Endothelial cell of umbilical vein (primary cell): Measurements from ENCODE around the gene TSC22D3. TPM values are rescaled to one million over a fixed set of nuclear protein-coding genes. Genes with fewer than 3 reads are reported as not detected.

Experiments used
- BruUV-seq: library from RNA; stranded (reverse); fragments of 400-500 nt; replicated peaks from 2 replicates; lab custom pipeline; 2021; lab: Mats Ljungman, UMichigan
- CTCF ChIA-PET: fragments of 300-600, 350-600 bp; sonication (Branson Sonifier 250); formaldehyde crosslinking; loops from one replicate; lab custom pipeline; 2021; ENCODE audit warnings: antibody characterized with exemption, inconsistent platforms; lab: Charles Lee
- POLR2A ChIA-PET: fragments of 300-600, 350-600 bp; sonication (Branson Sonifier 250); formaldehyde crosslinking; loops from one replicate; lab custom pipeline; 2021; ENCODE audit warnings: antibody characterized with exemption, inconsistent platforms; lab: Charles Lee
- DNase-seq: peaks from one replicate; pipeline ENCODE4 v3.0.0-alpha.2; 2011; ENCODE audit warnings: low read depth, low spot score
- FAIRE-seq: peaks from 2 replicates; lab custom pipeline; 2011; peaks lifted over from hg19 to GRCh38; lab: Jason Lieb, UNC
- H2AFZ ChIP-seq: 2 replicates; pipeline ENCODE4 v1.6.0; 2012; ENCODE audit warnings: low read depth, low read length, control low read depth, inconsistent platforms
- H3K27ac ChIP-seq: 2 replicates; pipeline ENCODE4 v1.5.1; 2011; ENCODE audit warnings: low read depth, mild to moderate bottlenecking, control low read depth, low read length, moderate library complexity; ENCODE audit not compliant: insufficient read depth
- H3K27me3 ChIP-seq, 2 experiments: 2 replicates each; pipeline versions ENCODE4 v1.6.0 to v1.6.1; 2011; ENCODE audit warnings: low read length in 2 of 2, mixed read lengths in 1 of 2; ENCODE audit not compliant: control insufficient read depth in 2 of 2, insufficient read depth in 2 of 2
- H3K36me3 ChIP-seq, 2 experiments: 2 replicates in 1 of 2; 3 replicates in 1 of 2; pipeline ENCODE4 v1.5.1; 2011; ENCODE audit warnings: low read length in 2 of 2, mild to moderate bottlenecking in 1 of 2, moderate library complexity in 1 of 2; ENCODE audit not compliant: control insufficient read depth in 2 of 2, insufficient read depth in 2 of 2; ENCODE audit errors: extremely low read depth in 1 of 2
- H3K4me1 ChIP-seq: 3 replicates; pipeline ENCODE4 v1.5.1; 2011; ENCODE audit warnings: mild to moderate bottlenecking, low read length; ENCODE audit not compliant: control insufficient read depth, insufficient read depth; ENCODE audit errors: extremely low read depth
- H3K4me2 ChIP-seq: 2 replicates; pipeline ENCODE4 v1.6.1; 2011; ENCODE audit warnings: low read length, control low read depth, mixed read lengths; ENCODE audit not compliant: insufficient read depth
- H3K4me3 ChIP-seq, 3 experiments: fragments of 200-600 bp in 1 of 3; sonication (generic), shearing (Covaris generic) in 1 of 3; replicated peaks in 1 of 3; 2 replicates each; pipeline ENCODE4 v1.5.1; 2011 to 2016; ENCODE audit warnings: control low read depth in 3 of 3, low read length in 3 of 3, mild to moderate bottlenecking in 2 of 3, inconsistent platforms in 1 of 3, low read depth in 1 of 3, moderate library complexity in 1 of 3; ENCODE audit not compliant: insufficient read depth in 1 of 3
- H3K79me2 ChIP-seq: 2 replicates; pipeline ENCODE4 v1.6.0; 2012; ENCODE audit warnings: low read length, inconsistent platforms; ENCODE audit not compliant: control insufficient read depth, insufficient read depth
- H3K9ac ChIP-seq: replicated peaks from 2 replicates; pipeline ENCODE3; 2011; ENCODE audit warnings: low read length, control low read depth; ENCODE audit not compliant: insufficient read depth; ENCODE audit errors: extremely low read depth
- H3K9me1 ChIP-seq: replicated peaks from 3 replicates; pipeline ENCODE4 v1.6.0; 2011; ENCODE audit warnings: mild to moderate bottlenecking, low read length; ENCODE audit not compliant: control insufficient read depth, insufficient read depth; ENCODE audit errors: extremely low read depth
- H3K9me3 ChIP-seq: replicated peaks from 2 replicates; pipeline ENCODE4 v1.5.1; 2012; ENCODE audit warnings: low read length, inconsistent platforms; ENCODE audit not compliant: control insufficient read depth, insufficient read depth
- H4K20me1 ChIP-seq: replicated peaks from 2 replicates; pipeline ENCODE3; 2011; ENCODE audit warnings: mild to moderate bottlenecking, low read length; ENCODE audit not compliant: control insufficient read depth, insufficient read depth; ENCODE audit errors: extremely low read depth
- CTCF ChIP-seq, 2 donors: IDR thresholded peaks; 1 replicate in 1 of 2; 2 replicates in 1 of 2; pipeline ENCODE4 v1.5.1; 2011; ENCODE audit warnings: low read length in 2 of 2, mild to moderate bottlenecking in 2 of 2, moderate library complexity in 2 of 2, control low read depth in 1 of 2, inconsistent platforms in 1 of 2, low read depth in 1 of 2; ENCODE audit not compliant: insufficient read depth in 1 of 2; ENCODE audit errors: extremely low read depth in 1 of 2
- FOS ChIP-seq: IDR thresholded peaks from 2 replicates; pipeline ENCODE4 v1.6.1; 2011; ENCODE audit warnings: mild to moderate bottlenecking, low read length, moderate library complexity, borderline replicate concordance; ENCODE audit not compliant: insufficient read depth
- GATA2 ChIP-seq: IDR thresholded peaks from 2 replicates; pipeline ENCODE4 v1.7.0; 2011; ENCODE audit warnings: low read depth, mild to moderate bottlenecking, moderate library complexity, mixed read lengths, low read length; ENCODE audit not compliant: insufficient read length, insufficient read depth
- POLR2A ChIP-seq: IDR thresholded peaks from 2 replicates; pipeline ENCODE4 v1.6.1; 2012; ENCODE audit warnings: low read depth, mild to moderate bottlenecking, control low read depth, low read length
- dilution Hi-C: fragments of 300-500 bp; cut with MboI; formaldehyde crosslinking; loops from one replicate; pipeline ENCODE4 v1.15.0; 2019; ENCODE audit warnings: low sequenced_read_pairs; ENCODE audit not compliant: extremely low pct_ligation_motif_present
- intact Hi-C: fragments of 100-400 bp; cut with micrococcal nuclease; formaldehyde crosslinking; loops from one replicate; pipeline ENCODE4 v1.10.0; 2022
- polyA plus RNA-seq, 4 experiments: library from polyadenylated mRNA; depleted of rRNA in 3 of 4; stranded (reverse) in 3 of 4; unstranded in 1 of 4; fragments of >200 nt; gene quantifications; 2 replicates each; pipeline versions ENCODE4 v1.2.1 to v1.2.3, GENCODE V29; 2011 to 2012; ENCODE audit warnings: missing spikeins in 1 of 4
- total RNA-seq: library from RNA; stranded (reverse); gene quantifications from 2 replicates; pipeline ENCODE4 v1.2.3, GENCODE V29; 2021
- TF ChIP-seq, protein P1 (sequence below): IDR thresholded peaks from 2 replicates; pipeline ENCODE4 v1.6.1; 2011; ENCODE audit not compliant: insufficient read depth, insufficient read length

The TSC22D3 gene
- total and polyA plus RNA-seq, 2 donors (not counting 3 experiments of a cell fraction or from before 2014, with no cell fraction given), result 21.1 to 37.4 TPM

DNA sequence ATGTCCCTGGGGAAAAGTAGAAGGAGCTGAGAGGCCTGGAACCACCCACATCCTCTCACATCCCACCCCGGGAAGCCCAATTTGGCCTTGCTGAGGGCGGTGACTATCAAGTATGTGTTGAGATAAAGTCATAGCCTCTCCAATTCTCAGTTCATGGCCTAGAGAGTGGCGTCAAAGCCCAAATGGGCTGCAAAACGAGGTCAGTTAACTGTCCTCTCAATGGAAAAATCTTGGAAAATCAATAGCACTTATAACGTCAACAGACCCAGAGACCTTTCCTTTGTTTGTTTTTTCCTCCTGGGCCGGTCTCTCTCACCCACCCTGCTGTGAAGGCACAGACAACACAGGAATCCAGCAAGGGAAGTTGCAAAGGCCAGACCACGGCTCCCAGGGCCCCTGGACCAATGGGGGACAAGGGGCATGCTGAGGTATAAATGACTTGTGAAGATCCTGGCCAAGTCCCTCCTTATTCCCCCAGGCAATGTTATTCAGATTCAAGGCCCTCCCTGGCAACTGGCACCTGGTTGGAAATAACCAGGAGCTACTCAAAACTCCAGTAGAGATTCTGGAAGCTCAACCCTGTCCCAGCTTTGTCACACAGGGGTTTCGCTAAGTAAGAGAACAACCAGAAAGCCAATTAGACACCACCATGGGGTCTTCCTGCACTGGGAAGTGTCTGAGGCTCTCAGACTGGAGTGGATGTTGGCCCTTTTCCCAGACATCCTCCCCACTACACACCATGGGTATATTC, 38.6 kb downstream of the TSC22D3 start:
- no peak overlapping the region for H2AFZ ChIP-seq
- no peaks in the 10 kb centered on the region for H3K79me2 ChIP-seq
- no peak overlapping the region for H3K9ac ChIP-seq
- H3K4me2 ChIP-seq, result no peak overlapping the region
- intact Hi-C loops (no loop called here), dilution Hi-C loops (no loop called here)
- no peaks in the 10 kb centered on the region for H3K9me1 ChIP-seq
- H3K4me3 ChIP-seq, result no peak overlapping the region
- peaks cover 13% of the 10 kb centered on the region for H3K4me1 ChIP-seq
- H3K27me3 ChIP-seq, result no peaks in the 10 kb centered on the region
- TF ChIP-seq POLR2A, result no peak
- CTCF ChIA-PET, result interaction anchor here (1.4 kb wide), 1 partner anchor 20 kb away, joined by 5 read pairs; no protein-coding TSS in a partner anchor
- H4K20me1 ChIP-seq, result no peaks in the 10 kb centered on the region
- DNase-seq (peak; percentile 59), FAIRE-seq (peak; percentile 64)
- no peaks in the 10 kb centered on the region for H3K36me3 ChIP-seq
- BruUV-seq, result no TSS peak
- H3K27ac ChIP-seq, result no peak overlapping the region
- POLR2A ChIA-PET, result interaction anchor here (0.5 kb wide), 1 partner anchor 84 kb away, joined by 3 read pairs; no protein-coding TSS in a partner anchor
- no peaks in the 10 kb centered on the region for H3K9me3 ChIP-seq

GRCh38 chrX:107734646-107735045, 40.9 kb downstream of the TSC22D3 start:
- DNase-seq, result peak; percentile 51

More at GRCh38 chrX:107734646-107735045, 40.9 kb downstream of the TSC22D3 start:
- Histone ChIP-seq H3K79me2 (no peaks in the 10 kb centered on the region), H3K36me3 (no peaks in the 10 kb centered on the region), H3K4me3 (no peak overlapping the region), H2AFZ (no peak overlapping the region), H3K4me2 (no peak overlapping the region), H3K27ac (no peak overlapping the region), H3K9me3 (no peaks in the 10 kb centered on the region), H3K9me1 (no peaks in the 10 kb centered on the region), H3K4me1 (peaks cover 21% of the 10 kb centered on the region), H3K27me3 (no peaks in the 10 kb centered on the region), H4K20me1 (no peaks in the 10 kb centered on the region), H3K9ac (no peak overlapping the region)
- CTCF ChIA-PET, result no interaction called here
- dilution Hi-C loops, result no loop called here
- POLR2A ChIA-PET, result no interaction called here
- BruUV-seq, result no TSS peak
- TF ChIP-seq CTCF (IDR thresholded peaks at IDR 0.05; ENCODE audit: extremely low read depth in 1 of 2, insufficient read depth in 1 of 2, low read depth in 1 of 2, low read length in 2 of 2) (no peak), GATA2 (no peak), POLR2A (no peak), FOS (no peak)
- TF ChIP-seq, protein P1, sequence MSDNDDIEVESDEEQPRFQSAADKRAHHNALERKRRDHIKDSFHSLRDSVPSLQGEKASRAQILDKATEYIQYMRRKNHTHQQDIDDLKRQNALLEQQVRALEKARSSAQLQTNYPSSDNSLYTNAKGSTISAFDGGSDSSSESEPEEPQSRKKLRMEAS, result no peak
- intact Hi-C loops, result loop anchor here (5.0 kb wide), 2 partner anchors 43 to 57 kb away; partner anchors contain the start of genes NCBP2L and TSC22D3
- FAIRE-seq, result no peak
